IPS-11a (cell line): Measurements from ENCODE around the gene OBSCN.

Source experiments
- H3K4me3 ChIP-seq: one replicate; pipeline ENCODE4 v1.5.1; 2013; ENCODE audit warnings: low read depth, low read length, control low read depth

The OBSCN gene

DNA sequence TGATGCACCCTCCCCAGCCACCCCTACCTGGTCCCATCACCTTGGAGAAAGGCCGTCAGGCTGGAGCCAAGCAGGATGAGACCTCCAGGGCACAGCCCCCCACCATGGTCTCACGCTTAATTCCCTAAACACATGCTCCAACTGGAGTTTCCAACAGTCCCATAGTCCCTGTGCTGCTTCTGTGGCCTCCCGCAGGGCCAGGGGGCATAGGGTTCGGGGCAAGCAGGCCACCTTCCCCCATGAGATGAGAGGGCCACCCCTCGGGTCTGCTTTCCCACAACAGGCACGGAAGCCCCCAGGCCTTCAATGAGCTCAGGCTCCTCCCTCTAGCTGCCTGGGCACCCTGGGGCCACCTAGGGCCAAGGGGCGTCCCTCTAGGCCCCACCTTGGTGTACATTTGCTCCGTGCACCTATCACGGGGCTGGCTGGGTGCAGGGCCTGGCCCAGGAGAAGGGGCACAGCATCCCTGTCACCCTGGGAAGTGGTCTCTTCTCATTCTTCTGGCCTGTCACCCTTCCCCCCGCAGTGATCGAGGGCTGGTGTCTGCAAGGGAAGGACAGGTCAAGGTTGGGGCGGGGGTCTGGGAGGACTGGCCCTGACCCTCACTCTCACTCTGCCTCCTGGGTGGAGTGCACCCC, 156.3 kb downstream of the OBSCN start:
- no peak overlapping the region for H3K4me3 ChIP-seq

DNA sequence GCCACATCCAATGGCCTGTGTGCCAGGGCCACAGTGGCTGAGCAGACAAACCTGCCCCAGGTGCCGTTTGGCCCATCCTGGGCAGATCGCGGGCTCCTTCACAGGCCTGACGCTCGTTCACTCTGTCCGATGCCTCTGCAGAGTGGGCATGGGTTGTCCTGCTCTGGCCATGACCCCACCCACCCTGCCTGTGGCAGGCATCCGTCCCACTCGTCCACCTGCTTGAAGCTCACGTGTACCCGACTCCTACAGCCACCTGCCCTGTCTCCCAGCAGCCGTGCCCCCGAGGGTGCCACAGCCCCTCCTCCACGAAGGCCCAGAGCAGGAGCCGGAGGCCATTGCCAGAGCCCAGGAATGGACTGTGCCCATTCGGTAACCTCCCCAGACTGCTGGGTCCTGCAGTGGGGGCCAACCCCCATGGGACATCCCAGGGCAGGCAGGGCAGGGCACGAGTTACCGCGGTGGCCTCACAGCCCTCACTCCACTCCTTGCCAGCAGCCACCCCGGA, 156.9 kb downstream of the OBSCN start:
- H3K4me3 ChIP-seq: no peak overlapping the region

GRCh38 chr1:228365271-228366061, 157.6 kb downstream of the OBSCN start:
- no peak overlapping the region for H3K4me3 ChIP-seq

DNA sequence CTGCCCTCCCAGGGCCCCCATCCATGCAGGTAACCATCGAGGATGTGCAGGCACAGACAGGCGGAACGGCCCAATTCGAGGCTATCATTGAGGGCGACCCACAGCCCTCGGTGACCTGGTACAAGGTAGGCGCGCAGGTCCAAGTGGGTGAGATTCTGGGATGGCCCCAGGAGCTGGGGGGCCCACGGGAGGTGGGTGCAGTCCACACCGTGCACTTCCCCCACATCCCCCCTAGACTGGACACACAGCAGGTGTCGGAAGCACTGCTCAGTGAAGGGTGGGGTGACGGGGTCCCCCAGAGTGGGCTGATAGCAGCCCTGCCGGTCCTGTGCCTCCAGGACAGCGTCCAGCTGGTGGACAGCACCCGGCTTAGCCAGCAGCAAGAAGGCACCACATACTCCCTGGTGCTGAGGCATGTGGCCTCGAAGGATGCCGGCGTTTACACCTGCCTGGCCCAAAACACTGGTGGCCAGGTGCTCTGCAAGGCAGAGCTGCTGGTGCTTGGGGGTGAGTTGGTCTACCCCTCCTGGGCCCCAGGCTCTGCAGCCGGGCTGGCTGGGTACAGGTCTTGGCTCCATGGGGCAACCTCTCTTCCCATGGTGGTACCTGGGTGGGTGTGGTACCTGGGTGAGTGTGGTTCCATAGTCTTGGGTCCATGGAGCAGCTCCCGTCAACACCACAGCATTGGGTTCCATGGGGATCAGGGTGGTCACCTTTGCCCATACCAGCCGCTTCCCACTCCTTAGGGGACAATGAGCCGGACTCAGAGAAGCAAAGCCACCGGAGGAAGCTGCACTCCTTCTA, 158.4 kb downstream of the OBSCN start:
- H3K4me3 ChIP-seq: no peak overlapping the region

DNA sequence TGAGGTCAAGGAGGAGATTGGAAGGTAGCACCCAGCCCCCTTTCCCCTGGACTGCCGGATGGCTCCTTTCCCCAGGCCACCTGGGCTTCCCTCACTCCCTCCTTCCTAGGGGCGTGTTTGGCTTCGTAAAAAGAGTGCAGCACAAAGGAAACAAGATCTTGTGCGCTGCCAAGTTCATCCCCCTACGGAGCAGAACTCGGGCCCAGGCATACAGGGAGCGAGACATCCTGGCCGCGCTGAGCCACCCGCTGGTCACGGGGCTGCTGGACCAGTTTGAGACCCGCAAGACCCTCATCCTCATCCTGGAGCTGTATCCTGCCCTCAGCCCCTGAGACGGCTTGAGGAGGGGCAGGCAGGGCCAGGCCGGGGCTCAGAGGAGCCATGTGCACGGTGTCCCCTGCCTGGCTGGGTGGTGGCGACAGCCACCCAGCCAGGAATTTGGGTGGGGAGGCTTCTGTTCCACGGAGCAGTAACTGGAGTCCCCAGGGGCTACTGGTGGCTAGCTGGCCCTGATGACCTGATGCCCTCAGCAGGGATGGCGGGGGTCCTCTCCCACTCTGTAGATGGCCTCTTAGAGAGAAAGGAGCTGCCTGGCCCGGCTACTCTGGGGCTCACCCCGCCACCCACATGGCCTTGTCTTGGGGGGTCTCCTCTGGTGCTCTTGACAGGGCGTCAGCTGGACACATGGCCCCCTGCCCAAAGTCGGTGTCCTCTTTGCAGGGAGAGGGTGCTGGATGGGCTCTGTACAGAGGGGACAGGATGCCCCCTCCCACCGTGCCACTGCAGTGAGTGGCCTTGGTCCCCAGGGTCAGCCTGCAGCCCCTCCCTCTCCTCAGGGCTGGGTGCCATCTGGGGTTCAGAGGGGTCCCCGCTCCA, 159.3 kb downstream of the OBSCN start:
- H3K4me3 ChIP-seq: no peak overlapping the region

DNA sequence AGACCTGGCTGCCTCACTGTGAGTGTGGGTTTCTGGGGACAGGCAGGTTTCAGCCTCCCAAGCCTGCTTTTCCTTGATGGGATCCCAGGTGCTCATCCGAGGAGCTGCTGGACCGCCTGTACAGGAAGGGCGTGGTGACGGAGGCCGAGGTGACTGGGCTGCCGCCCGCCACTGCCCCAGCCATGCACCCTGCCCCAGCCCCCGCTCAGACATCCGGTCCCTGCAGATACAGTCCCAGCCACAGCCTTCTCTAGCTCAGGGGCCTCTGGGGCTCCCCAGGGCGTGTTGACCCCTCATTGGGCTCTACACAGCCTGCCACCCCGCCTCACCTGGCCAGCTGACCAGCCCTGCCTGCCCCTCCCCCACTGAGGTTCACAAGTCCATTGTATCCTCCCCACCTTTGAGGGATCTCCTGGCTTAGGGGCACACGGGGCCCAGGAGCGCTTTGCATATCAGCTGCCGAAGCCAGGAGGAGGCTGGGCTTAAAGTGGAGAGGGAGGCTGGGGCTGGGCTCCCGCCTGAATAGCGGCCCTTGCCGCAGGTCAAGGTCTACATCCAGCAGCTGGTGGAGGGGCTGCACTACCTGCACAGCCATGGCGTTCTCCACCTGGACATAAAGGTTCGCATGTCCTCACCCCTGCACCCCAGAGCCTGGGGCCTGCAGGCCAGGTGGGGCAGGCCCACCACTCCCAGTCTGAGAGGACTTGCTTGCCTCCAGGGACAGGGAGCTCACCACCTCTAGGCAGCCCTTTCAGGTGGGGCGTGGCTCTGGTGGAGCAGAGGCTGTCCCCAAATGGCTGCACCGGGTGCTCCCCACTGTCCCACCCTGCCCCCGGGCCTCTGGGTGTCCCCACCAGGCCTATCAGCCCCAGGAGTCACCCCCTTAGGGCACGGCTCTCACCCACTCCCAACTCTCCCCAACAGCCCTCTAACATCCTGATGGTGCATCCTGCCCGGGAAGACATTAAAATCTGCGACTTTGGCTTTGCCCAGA, 160.3 kb downstream of the OBSCN start:
- no peak overlapping the region for H3K4me3 ChIP-seq

- H3K4me3 ChIP-seq: no peak overlapping the region
These were observed 161.2 kb downstream of the OBSCN start for GRCh38 chr1:228368801-228369607.

GRCh38 chr1:228369608-228370438, 162.0 kb downstream of the OBSCN start:
- H3K4me3 ChIP-seq: no peak overlapping the region

DNA sequence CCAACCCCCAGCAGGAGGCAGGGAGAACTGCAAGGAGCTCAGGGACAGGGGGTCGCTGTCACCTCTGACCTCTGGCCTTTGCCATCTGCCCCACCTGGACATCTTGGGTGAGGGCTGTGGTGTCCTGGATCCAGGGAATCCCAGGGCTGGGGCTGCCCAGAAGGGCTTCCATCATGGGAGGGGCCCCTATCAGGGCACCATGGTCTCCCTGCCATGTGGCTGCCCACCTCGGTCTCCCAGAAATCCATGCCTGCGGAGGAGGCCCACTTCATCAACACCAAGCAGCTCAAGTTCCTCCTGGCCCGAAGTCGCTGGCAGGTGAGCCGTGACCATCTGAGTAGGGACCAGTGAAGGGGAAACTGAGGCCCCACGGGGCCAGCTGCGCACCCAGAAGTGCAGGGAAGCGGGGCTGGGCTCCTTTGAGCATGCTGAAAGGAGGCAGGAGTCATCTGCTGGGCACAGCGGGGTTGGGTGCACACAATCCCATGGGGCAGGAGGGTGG, 162.6 kb downstream of the OBSCN start:
- no peak overlapping the region for H3K4me3 ChIP-seq

DNA sequence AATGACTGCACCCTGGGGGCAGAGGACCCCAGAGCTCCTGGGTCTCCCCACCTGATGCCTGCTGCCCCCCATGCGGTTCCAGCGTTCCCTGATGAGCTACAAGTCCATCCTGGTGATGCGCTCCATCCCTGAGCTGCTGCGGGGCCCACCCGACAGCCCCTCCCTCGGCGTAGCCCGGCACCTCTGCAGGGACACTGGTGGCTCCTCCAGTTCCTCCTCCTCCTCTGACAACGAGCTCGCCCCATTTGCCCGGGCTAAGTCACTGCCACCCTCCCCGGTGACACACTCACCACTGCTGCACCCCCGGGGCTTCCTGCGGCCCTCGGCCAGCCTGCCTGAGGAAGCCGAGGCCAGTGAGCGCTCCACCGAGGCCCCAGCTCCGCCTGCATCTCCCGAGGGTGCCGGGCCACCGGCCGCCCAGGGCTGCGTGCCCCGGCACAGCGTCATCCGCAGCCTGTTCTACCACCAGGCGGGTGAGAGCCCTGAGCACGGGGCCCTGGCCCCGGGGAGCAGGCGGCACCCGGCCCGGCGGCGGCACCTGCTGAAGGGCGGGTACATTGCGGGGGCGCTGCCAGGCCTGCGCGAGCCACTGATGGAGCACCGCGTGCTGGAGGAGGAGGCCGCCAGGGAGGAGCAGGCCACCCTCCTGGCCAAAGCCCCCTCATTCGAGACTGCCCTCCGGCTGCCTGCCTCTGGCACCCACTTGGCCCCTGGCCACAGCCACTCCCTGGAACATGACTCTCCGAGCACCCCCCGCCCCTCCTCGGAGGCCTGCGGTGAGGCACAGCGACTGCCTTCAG, 163.3 kb downstream of the OBSCN start:
- no peak overlapping the region for H3K4me3 ChIP-seq

DNA sequence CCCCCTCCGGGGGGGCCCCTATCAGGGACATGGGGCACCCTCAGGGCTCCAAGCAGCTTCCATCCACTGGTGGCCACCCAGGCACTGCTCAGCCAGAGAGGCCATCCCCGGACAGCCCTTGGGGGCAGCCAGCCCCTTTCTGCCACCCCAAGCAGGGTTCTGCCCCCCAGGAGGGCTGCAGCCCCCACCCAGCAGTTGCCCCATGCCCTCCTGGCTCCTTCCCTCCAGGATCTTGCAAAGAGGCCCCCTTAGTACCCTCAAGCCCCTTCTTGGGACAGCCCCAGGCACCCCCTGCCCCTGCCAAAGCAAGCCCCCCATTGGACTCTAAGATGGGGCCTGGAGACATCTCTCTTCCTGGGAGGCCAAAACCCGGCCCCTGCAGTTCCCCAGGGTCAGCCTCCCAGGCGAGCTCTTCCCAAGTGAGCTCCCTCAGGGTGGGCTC, 163.9 kb downstream of the OBSCN start:
- H3K4me3 ChIP-seq: no peak overlapping the region

DNA sequence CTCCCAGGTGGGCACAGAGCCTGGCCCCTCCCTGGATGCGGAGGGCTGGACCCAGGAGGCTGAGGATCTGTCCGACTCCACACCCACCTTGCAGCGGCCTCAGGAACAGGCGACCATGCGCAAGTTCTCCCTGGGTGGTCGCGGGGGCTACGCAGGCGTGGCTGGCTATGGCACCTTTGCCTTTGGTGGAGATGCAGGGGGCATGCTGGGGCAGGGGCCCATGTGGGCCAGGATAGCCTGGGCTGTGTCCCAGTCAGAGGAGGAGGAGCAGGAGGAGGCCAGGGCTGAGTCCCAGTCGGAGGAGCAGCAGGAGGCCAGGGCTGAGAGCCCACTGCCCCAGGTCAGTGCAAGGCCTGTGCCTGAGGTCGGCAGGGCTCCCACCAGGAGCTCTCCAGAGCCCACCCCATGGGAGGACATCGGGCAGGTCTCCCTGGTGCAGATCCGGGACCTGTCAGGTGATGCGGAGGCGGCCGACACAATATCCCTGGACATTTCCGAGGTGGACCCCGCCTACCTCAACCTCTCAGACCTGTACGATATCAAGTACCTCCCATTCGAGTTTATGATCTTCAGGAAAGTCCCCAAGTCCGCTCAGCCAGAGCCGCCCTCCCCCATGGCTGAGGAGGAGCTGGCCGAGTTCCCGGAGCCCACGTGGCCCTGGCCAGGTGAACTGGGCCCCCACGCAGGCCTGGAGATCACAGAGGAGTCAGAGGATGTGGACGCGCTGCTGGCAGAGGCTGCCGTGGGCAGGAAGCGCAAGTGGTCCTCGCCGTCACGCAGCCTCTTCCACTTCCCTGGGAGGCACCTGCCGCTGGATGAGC, 164.5 kb downstream of the OBSCN start:
- H3K4me3 ChIP-seq: no peak overlapping the region

GRCh38 chr1:228373004-228373680, 165.3 kb downstream of the OBSCN start:
- no peak overlapping the region for H3K4me3 ChIP-seq

DNA sequence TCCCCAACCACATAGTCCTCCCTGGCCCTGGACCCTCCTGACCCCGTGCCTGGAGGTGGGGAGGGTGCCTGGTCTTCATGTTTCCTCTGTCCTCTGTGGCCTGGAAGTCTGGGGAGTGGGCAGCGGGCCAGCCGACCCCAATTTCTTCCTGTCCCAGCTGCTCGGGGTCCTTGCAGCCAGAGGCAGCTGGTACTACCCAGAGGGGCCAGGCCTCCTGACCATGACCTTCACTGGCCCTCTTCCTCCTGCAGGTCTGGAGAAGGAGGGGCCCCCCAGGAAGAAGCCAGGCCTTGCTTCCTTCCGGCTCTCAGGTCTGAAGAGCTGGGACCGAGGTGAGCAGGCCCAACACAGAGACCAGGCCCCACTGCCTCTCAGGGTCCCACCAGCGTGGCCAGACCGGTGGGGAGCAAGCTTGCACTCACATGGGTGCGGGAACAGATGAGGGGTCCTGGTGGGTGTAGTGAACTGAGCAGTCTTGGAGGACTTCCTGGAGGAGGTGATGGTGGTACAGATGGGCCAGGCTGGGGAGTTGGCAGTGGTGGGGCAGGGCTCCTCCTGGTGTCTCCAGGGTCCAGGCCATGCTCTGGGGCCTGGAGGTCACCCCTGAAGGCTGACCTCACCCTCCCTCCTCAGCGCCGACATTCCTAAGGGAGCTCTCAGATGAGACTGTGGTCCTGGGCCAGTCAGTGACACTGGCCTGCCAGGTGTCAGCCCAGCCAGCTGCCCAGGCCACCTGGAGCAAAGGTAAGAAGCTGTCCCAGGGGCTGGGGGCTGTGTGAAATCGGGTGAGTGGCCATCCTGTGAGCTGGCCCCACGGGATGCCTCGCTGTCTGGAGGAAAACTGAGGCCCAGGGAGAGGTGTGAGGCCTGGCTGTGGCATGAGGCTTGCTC, 166.1 kb downstream of the OBSCN start:
- H3K4me3 ChIP-seq: no peak overlapping the region
